Panc1 (cell line): ENCODE results near the gene MAPK11. TPM values are rescaled to one million over a fixed set of nuclear protein-coding genes. Genes with fewer than 3 reads are reported as not detected.

Experiments
- ATAC-seq: fragments of 200-7000 bp; cut with Tn5 transposase; 2 replicates; pipeline ENCODE4 v1.9.1; 2020; ENCODE audit warnings: mild to moderate bottlenecking, moderate library complexity
- BruUV-seq: library from RNA; stranded (reverse); fragments of 400-500 nt; replicated peaks from 2 replicates; lab custom pipeline; 2021; lab: Mats Ljungman, UMichigan
- CTCF ChIA-PET: fragments of 300-600 bp; sonication (Branson Sonifier 250); formaldehyde crosslinking; loops from one replicate; lab custom pipeline; 2022; ENCODE audit warnings: antibody characterized with exemption; lab: Charles Lee
- POLR2A ChIA-PET: fragments of 300-600 bp; sonication (Branson Sonifier 250); formaldehyde crosslinking; loops from one replicate; lab custom pipeline; 2022; ENCODE audit warnings: antibody characterized with exemption; lab: Charles Lee
- DNase-seq: peaks from one replicate; pipeline ENCODE4 v3.0.0-alpha.2; 2010; ENCODE audit warnings: low read depth, low spot score
- H3K27ac ChIP-seq: 2 replicates; pipeline ENCODE4 v1.5.1; 2011; ENCODE audit warnings: mild to moderate bottlenecking, low read length, inconsistent platforms
- H3K27me3 ChIP-seq: fragments of 200-500 bp; sonication (Bioruptor generic); 2 replicates; pipeline ENCODE4 v1.6.0; 2014; ENCODE audit warnings: low read length, inconsistent platforms; ENCODE audit not compliant: control insufficient read depth, insufficient read depth
- H3K36me3 ChIP-seq: fragments of 200-500 bp; sonication (Bioruptor generic); 2 replicates; pipeline ENCODE4 v1.5.1; 2014; ENCODE audit warnings: inconsistent platforms, mild to moderate bottlenecking, low read length, moderate library complexity; ENCODE audit not compliant: control insufficient read depth, insufficient read depth
- H3K4me1 ChIP-seq: 2 replicates; pipeline ENCODE4 v1.5.1; 2011; ENCODE audit warnings: inconsistent platforms, mild to moderate bottlenecking, low read length, moderate library complexity; ENCODE audit not compliant: control insufficient read depth, insufficient read depth
- H3K4me3 ChIP-seq, 2 experiments: 2 replicates each; pipeline ENCODE4 v1.5.1; 2011 to 2012; ENCODE audit warnings: low read depth in 2 of 2, low read length in 2 of 2, mild to moderate bottlenecking in 2 of 2, inconsistent platforms in 1 of 2, moderate library complexity in 1 of 2
- H3K9me3 ChIP-seq: fragments of 200-500 bp; sonication (Bioruptor generic); 2 replicates; pipeline ENCODE4 v1.5.1; 2014; ENCODE audit warnings: low read depth, mild to moderate bottlenecking, inconsistent platforms, low read length, moderate library complexity; ENCODE audit not compliant: control insufficient read depth, insufficient read depth
- POLR2AphosphoS5 ChIP-seq: IDR thresholded peaks from 2 replicates; pipeline ENCODE4 v1.6.1; 2012; ENCODE audit warnings: mild to moderate bottlenecking, low read depth, low read length, moderate library complexity
- REST ChIP-seq, 2 experiments: IDR thresholded peaks; 2 replicates each; pipeline ENCODE4 v1.6.1; 2011 to 2012; ENCODE audit warnings: low read depth in 2 of 2, control low read depth in 1 of 2, low read length in 1 of 2, mild to moderate bottlenecking in 1 of 2, moderate library complexity in 1 of 2; ENCODE audit not compliant: insufficient read depth in 1 of 2
- SIN3A ChIP-seq: IDR thresholded peaks from 2 replicates; pipeline ENCODE4 v1.6.1; 2012; ENCODE audit warnings: low read depth, mild to moderate bottlenecking, low read length, moderate library complexity, borderline replicate concordance; ENCODE audit not compliant: insufficient read depth
- TCF7L2 ChIP-seq: IDR thresholded peaks from 2 replicates; pipeline ENCODE4 v1.6.1; 2011; ENCODE audit warnings: mild to moderate bottlenecking, low read depth, low read length, inconsistent platforms
- in situ Hi-C: cut with HindIII; loops from 2 replicates; pipeline ENCODE4 v1.10.0; 2016; ENCODE audit warnings: low sequenced_read_pairs, low pct_unique_long_range_greater_than_20kb
- intact Hi-C: fragments of 100-400 bp; cut with micrococcal nuclease; formaldehyde crosslinking; loops from one replicate; pipeline ENCODE4 v1.10.0; 2022; ENCODE audit not compliant: unreplicated experiment
- total RNA-seq: library from RNA; stranded (reverse); gene quantifications from one replicate; pipeline ENCODE4 v1.2.1, GENCODE V29; 2021; ENCODE audit not compliant: unreplicated experiment
- TF ChIP-seq, protein P1 (sequence below): fragments of 450-650 bp; IDR thresholded peaks from 2 replicates; pipeline ENCODE4 v1.5.1; 2017; ENCODE audit warnings: mild to moderate bottlenecking

MAPK11 gene
- total RNA-seq, 1 experiment from 2014 or later = 77.7 TPM

- no TSS peak for BruUV-seq
- in situ Hi-C loops (no loop called here), intact Hi-C loops (no loop called here)
- Histone ChIP-seq H3K4me3 (no peak overlapping the region), H3K9me3 (no peaks in the 10 kb centered on the region), H3K27ac (no peak overlapping the region), H3K36me3 (no peaks in the 10 kb centered on the region), H3K27me3 (no peaks in the 10 kb centered on the region), H3K4me1 (peaks cover 8% of the 10 kb centered on the region; the same call in 1 of the 2 replicates)
- CTCF ChIA-PET = no interaction called here
- TF ChIP-seq, protein P1, sequence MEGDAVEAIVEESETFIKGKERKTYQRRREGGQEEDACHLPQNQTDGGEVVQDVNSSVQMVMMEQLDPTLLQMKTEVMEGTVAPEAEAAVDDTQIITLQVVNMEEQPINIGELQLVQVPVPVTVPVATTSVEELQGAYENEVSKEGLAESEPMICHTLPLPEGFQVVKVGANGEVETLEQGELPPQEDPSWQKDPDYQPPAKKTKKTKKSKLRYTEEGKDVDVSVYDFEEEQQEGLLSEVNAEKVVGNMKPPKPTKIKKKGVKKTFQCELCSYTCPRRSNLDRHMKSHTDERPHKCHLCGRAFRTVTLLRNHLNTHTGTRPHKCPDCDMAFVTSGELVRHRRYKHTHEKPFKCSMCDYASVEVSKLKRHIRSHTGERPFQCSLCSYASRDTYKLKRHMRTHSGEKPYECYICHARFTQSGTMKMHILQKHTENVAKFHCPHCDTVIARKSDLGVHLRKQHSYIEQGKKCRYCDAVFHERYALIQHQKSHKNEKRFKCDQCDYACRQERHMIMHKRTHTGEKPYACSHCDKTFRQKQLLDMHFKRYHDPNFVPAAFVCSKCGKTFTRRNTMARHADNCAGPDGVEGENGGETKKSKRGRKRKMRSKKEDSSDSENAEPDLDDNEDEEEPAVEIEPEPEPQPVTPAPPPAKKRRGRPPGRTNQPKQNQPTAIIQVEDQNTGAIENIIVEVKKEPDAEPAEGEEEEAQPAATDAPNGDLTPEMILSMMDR = no peak
- TF ChIP-seq REST (IDR thresholded peaks at IDR 0.05; ENCODE audit: insufficient read depth in 1 of 2, low read depth in 2 of 2, low read length in 1 of 2) = no peak
- no peak for ATAC-seq
- no peak for DNase-seq
- POLR2A ChIA-PET = no interaction called here
Observed at GRCh38 chr22:50318698-50319411, 48.7 kb upstream of the MAPK11 start.

DNA sequence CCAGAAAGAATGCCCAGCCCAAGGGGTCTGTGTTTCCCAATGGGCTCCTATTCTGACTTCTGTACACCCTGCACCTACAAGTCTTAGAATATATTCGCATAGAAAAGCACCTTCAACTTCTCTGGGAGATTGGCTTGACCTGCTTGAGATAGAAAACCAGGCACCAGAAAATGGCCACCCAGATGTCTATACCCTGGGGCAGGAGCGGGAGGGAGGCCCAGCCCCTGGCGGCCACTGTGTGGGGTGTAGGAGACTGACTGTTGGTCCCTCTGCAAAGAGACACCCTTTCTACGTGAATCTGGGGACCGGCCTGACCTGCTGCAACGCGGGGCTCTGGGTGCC lies 48.1 kb upstream of the MAPK11 start:
- H3K4me1 ChIP-seq = peaks cover 9% of the 10 kb centered on the region; the same call in 1 of the 2 replicates
- CTCF ChIA-PET = no interaction called here
- no peak overlapping the region for H3K27ac ChIP-seq
- H3K27me3 ChIP-seq = no peaks in the 10 kb centered on the region
- ATAC-seq (no peak), DNase-seq (no peak)
- POLR2A ChIA-PET = no interaction called here
- no peak overlapping the region for H3K4me3 ChIP-seq
- intact Hi-C loops (no loop called here), in situ Hi-C loops (no loop called here)
- TF ChIP-seq, protein P1 = no peak
- TF ChIP-seq TCF7L2 (no peak), REST (IDR thresholded peaks at IDR 0.05; ENCODE audit: insufficient read depth in 1 of 2, low read depth in 2 of 2, low read length in 1 of 2) (no peak), SIN3A (no peak), POLR2AphosphoS5 (no peak)
- no peaks in the 10 kb centered on the region for H3K9me3 ChIP-seq
- no peaks in the 10 kb centered on the region for H3K36me3 ChIP-seq
- no TSS peak for BruUV-seq
